HCT116 (cell line): ENCODE results near the gene PSD. TPM values are rescaled to one million over a fixed set of nuclear protein-coding genes. Genes with fewer than 3 reads are reported as not detected.

ENCODE experiments used
- ATAC-seq: fragments of 200-7000 bp; cut with Tn5 transposase; 2 replicates; pipeline ENCODE4 v1.9.1; 2020; ENCODE audit warnings: mild to moderate bottlenecking, moderate library complexity
- BruUV-seq: library from RNA; stranded (reverse); fragments of 400-500 nt; replicated peaks from 2 replicates; lab custom pipeline; 2021; lab: Mats Ljungman, UMichigan
- CTCF ChIA-PET: fragments of 300-600 bp; sonication (Branson Sonifier 250); formaldehyde crosslinking; loops from one replicate; lab custom pipeline; 2021; ENCODE audit warnings: antibody characterized with exemption; lab: Charles Lee
- POLR2A ChIA-PET: fragments of 300-600, 350-600 bp; sonication (Branson Sonifier 250); formaldehyde crosslinking; loops from one replicate; lab custom pipeline; 2021; ENCODE audit warnings: antibody characterized with exemption; lab: Charles Lee
- RAD21 ChIA-PET, 2 experiments: fragments of 300-600 bp; sonication (Branson Sonifier 250); formaldehyde crosslinking; loops; one replicate each; lab custom pipeline; 2023; ENCODE audit warnings: low total read pairs in 2 of 2; ENCODE audit not compliant: uncharacterized antibody in 2 of 2, unreplicated experiment in 2 of 2, low non-redundant PET in 1 of 2; lab: Charles Lee
- DNase-seq: peaks from one replicate; pipeline ENCODE4 v3.0.0-alpha.2; 2010; ENCODE audit warnings: low read depth, low spot score
- H2AFZ ChIP-seq: fragments of 200-600 bp; shearing (Covaris generic), sonication (generic); 2 replicates; pipeline ENCODE4 v1.6.1; 2017; ENCODE audit warnings: low read depth, mixed run types, mixed read lengths, antibody characterized with exemption, low read length; ENCODE audit not compliant: poor library complexity, severe bottlenecking
- H3K27ac ChIP-seq: 2 replicates; pipeline ENCODE4 v1.5.1; 2012; ENCODE audit warnings: low read depth, low read length
- H3K27me3 ChIP-seq: fragments of 200-600 bp; sonication (generic); 2 replicates; pipeline ENCODE4 v1.6.1; 2016; ENCODE audit warnings: mixed run types, low read length, mixed read lengths; ENCODE audit not compliant: insufficient read depth
- H3K36me3 ChIP-seq, 2 experiments: fragments of 200-500 bp in 1 of 2; fragments of 200-600 bp in 1 of 2; sonication (Bioruptor generic) in 1 of 2; sonication (generic) in 1 of 2; 2 replicates each; pipeline versions ENCODE4 v1.5.1 to v1.6.1; 2014 to 2016; ENCODE audit warnings: low read length in 2 of 2, inconsistent platforms in 1 of 2, mixed read lengths in 1 of 2, mixed run types in 1 of 2; ENCODE audit not compliant: insufficient read depth in 2 of 2, control insufficient read depth in 1 of 2
- H3K4me1 ChIP-seq, 2 experiments: fragments of 200-600 bp in 1 of 2; sonication (generic) in 1 of 2; 2 replicates each; pipeline versions ENCODE4 v1.5.1 to v1.6.1; 2012 to 2017; ENCODE audit warnings: low read length in 2 of 2, inconsistent platforms in 1 of 2, mild to moderate bottlenecking in 1 of 2, mixed read lengths in 1 of 2, mixed run types in 1 of 2, moderate library complexity in 1 of 2; ENCODE audit not compliant: insufficient read depth in 2 of 2, control insufficient read depth in 1 of 2
- H3K4me2 ChIP-seq: fragments of 200-600 bp; sonication (generic); 2 replicates; pipeline ENCODE4 v1.6.1; 2017; ENCODE audit warnings: mixed run types, low read length, mixed read lengths
- H3K4me3 ChIP-seq, 2 experiments: fragments of 200-600 bp in 1 of 2; sonication (generic) in 1 of 2; replicated peaks in 1 of 2; 2 replicates each; pipeline ENCODE4 v1.5.1; 2011 to 2016; ENCODE audit warnings: low read length in 2 of 2, control low read depth in 1 of 2, low read depth in 1 of 2, mild to moderate bottlenecking in 1 of 2, mixed read lengths in 1 of 2, mixed run types in 1 of 2
- H3K79me2 ChIP-seq: fragments of 200-600 bp; sonication (generic); 2 replicates; pipeline ENCODE4 v1.6.1; 2017; ENCODE audit warnings: mild to moderate bottlenecking, mixed run types, low read length, moderate library complexity, mixed read lengths; ENCODE audit not compliant: insufficient read depth
- H3K9ac ChIP-seq: fragments of 200-600 bp; sonication (generic); 2 replicates; pipeline ENCODE4 v1.6.1; 2016; ENCODE audit warnings: low read length, mixed read lengths
- H3K9me2 ChIP-seq: fragments of 200-600 bp; sonication (generic), shearing (Covaris generic); 2 replicates; pipeline ENCODE4 v1.6.1; 2017; ENCODE audit warnings: mixed run types, mild to moderate bottlenecking, moderate library complexity; ENCODE audit not compliant: insufficient read depth
- H3K9me3 ChIP-seq, 2 experiments: fragments of 200-500 bp in 1 of 2; fragments of 200-600 bp in 1 of 2; sonication (Bioruptor generic) in 1 of 2; sonication (generic) in 1 of 2; 2 replicates each; pipeline ENCODE4 v1.6.1; 2014 to 2017; ENCODE audit warnings: low read length in 2 of 2, mixed read lengths in 2 of 2, inconsistent platforms in 1 of 2, low read depth in 1 of 2, mild to moderate bottlenecking in 1 of 2, mixed run types in 1 of 2, moderate library complexity in 1 of 2; ENCODE audit not compliant: control insufficient read depth in 1 of 2, insufficient read depth in 1 of 2
- H4K20me1 ChIP-seq: fragments of 200-600 bp; sonication (generic), shearing (Covaris generic); 2 replicates; pipeline ENCODE4 v1.6.1; 2017; ENCODE audit warnings: mixed run types, mild to moderate bottlenecking, moderate library complexity; ENCODE audit not compliant: insufficient read depth
- CEBPB ChIP-seq: IDR thresholded peaks from 2 replicates; pipeline ENCODE4 v1.6.1; 2012; ENCODE audit warnings: low read depth
- EGR1 ChIP-seq: IDR thresholded peaks from 2 replicates; pipeline ENCODE4 v1.6.1; 2012; ENCODE audit warnings: low read depth
- EZH2 ChIP-seq: fragments of 200-600 bp; sonication (generic); IDR thresholded peaks from 2 replicates; pipeline ENCODE4 v1.6.1; 2017; ENCODE audit warnings: antibody characterized with exemption, mixed run types
- FOSL1 ChIP-seq: IDR thresholded peaks from 2 replicates; pipeline ENCODE4 v1.6.1; 2012; ENCODE audit warnings: low read depth
- JUND ChIP-seq: IDR thresholded peaks from 2 replicates; pipeline ENCODE4 v1.6.1; 2012
- POLR2A ChIP-seq: IDR thresholded peaks from 2 replicates; pipeline ENCODE4 v1.7.0; 2011; ENCODE audit warnings: borderline replicate concordance; ENCODE audit not compliant: insufficient read depth, insufficient read length; ENCODE audit errors: extremely low read depth
- POLR2AphosphoS5 ChIP-seq: IDR thresholded peaks from 2 replicates; pipeline ENCODE4 v1.6.1; 2011; ENCODE audit warnings: mild to moderate bottlenecking, low read depth, low read length, moderate library complexity
- RAD21 ChIP-seq: IDR thresholded peaks from 2 replicates; pipeline ENCODE4 v1.6.1; 2012; ENCODE audit warnings: low read depth, mild to moderate bottlenecking
- SIN3A ChIP-seq: IDR thresholded peaks from 2 replicates; pipeline ENCODE4 v1.6.1; 2012; ENCODE audit warnings: low read depth
- SRF ChIP-seq: IDR thresholded peaks from 2 replicates; pipeline ENCODE4 v1.6.1; 2012; ENCODE audit warnings: low read depth
- TCF7L2 ChIP-seq: IDR thresholded peaks from 2 replicates; pipeline ENCODE4 v1.7.0; 2011; ENCODE audit warnings: borderline replicate concordance, inconsistent platforms; ENCODE audit not compliant: insufficient read depth, insufficient read length; ENCODE audit errors: extremely low read depth
- YY1 ChIP-seq: IDR thresholded peaks from 2 replicates; pipeline ENCODE4 v1.6.1; 2011; ENCODE audit warnings: low read length, low read depth, moderate library complexity, mild to moderate bottlenecking; ENCODE audit not compliant: insufficient replicate concordance; ENCODE audit errors: extremely low read depth
- ZFX ChIP-seq: fragments of 450-650 bp; IDR thresholded peaks from 2 replicates; pipeline ENCODE4 v1.6.1; 2017
- intact Hi-C: fragments of 100-400 bp; cut with micrococcal nuclease; formaldehyde crosslinking; loops from 2 replicates; pipeline ENCODE4 v1.10.0; 2022
- total RNA-seq: library from RNA; stranded (reverse); gene quantifications from one replicate; pipeline ENCODE4 v1.2.1, GENCODE V29; 2021; ENCODE audit not compliant: unreplicated experiment
- TF ChIP-seq, protein P1 (sequence below): IDR thresholded peaks from 2 replicates; pipeline ENCODE4 v1.6.1; 2012
- TF ChIP-seq, protein P2 (sequence below), 3 experiments: fragments of 200-600 bp in 1 of 3; sonication (generic) in 1 of 3; IDR thresholded peaks in 2 of 3; conservative IDR thresholded peaks in 1 of 3; 2 replicates each; pipeline ENCODE4 v1.5.1; 2012 to 2017; ENCODE audit warnings: low read depth in 2 of 3, low read length in 2 of 3, antibody characterized with exemption in 1 of 3, borderline replicate concordance in 1 of 3, control low read depth in 1 of 3, mild to moderate bottlenecking in 1 of 3, mixed read lengths in 1 of 3, mixed run types in 1 of 3, moderate library complexity in 1 of 3; ENCODE audit not compliant: insufficient read depth in 1 of 3
- TF ChIP-seq, protein P3 (sequence below): IDR thresholded peaks from 2 replicates; pipeline ENCODE4 v1.6.1; 2012

Gene PSD
- total RNA-seq, 1 experiment from 2014 or later = 9.7 TPM

- H3K9ac ChIP-seq = no peak overlapping the region
Observed at GRCh38 chr10:102389894-102390293, 28.7 kb downstream of the PSD start.

More at GRCh38 chr10:102389894-102390293, 28.7 kb downstream of the PSD start:
- Histone ChIP-seq H3K9me3 (no peaks in the 10 kb centered on the region), H3K4me3 (no peak overlapping the region), H3K9me2 (no peaks in the 10 kb centered on the region), H3K36me3 (no peaks in the 10 kb centered on the region), H3K4me2 (peak overlapping the region; percentile 24; the same call in 1 of the 2 replicates), H3K79me2 (no peaks in the 10 kb centered on the region), H2AFZ (no peak overlapping the region), H3K27me3 (no peaks in the 10 kb centered on the region), H4K20me1 (no peaks in the 10 kb centered on the region), H3K27ac (no peak overlapping the region), H3K4me1 (peaks cover 8 to 30% of the 10 kb centered on the region in 2 experiments)
- intact Hi-C loops = no loop called here
- POLR2A ChIA-PET = no interaction called here
- DNase-seq (no peak), ATAC-seq (no peak)
- no TSS peak for BruUV-seq
- RAD21 ChIA-PET = no interaction called here
- TF ChIP-seq TCF7L2 = no peak
- TF ChIP-seq, protein P1, sequence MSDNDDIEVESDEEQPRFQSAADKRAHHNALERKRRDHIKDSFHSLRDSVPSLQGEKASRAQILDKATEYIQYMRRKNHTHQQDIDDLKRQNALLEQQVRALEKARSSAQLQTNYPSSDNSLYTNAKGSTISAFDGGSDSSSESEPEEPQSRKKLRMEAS = no peak
- no peak for TF ChIP-seq POLR2AphosphoS5
- no peak for TF ChIP-seq YY1
- no peak for TF ChIP-seq SIN3A
- no peak for TF ChIP-seq ZFX
- TF ChIP-seq, protein P2, sequence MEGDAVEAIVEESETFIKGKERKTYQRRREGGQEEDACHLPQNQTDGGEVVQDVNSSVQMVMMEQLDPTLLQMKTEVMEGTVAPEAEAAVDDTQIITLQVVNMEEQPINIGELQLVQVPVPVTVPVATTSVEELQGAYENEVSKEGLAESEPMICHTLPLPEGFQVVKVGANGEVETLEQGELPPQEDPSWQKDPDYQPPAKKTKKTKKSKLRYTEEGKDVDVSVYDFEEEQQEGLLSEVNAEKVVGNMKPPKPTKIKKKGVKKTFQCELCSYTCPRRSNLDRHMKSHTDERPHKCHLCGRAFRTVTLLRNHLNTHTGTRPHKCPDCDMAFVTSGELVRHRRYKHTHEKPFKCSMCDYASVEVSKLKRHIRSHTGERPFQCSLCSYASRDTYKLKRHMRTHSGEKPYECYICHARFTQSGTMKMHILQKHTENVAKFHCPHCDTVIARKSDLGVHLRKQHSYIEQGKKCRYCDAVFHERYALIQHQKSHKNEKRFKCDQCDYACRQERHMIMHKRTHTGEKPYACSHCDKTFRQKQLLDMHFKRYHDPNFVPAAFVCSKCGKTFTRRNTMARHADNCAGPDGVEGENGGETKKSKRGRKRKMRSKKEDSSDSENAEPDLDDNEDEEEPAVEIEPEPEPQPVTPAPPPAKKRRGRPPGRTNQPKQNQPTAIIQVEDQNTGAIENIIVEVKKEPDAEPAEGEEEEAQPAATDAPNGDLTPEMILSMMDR (IDR thresholded peaks at IDR 0.05 in 2 of 3, conservative IDR thresholded peaks at IDR 0.05 in 1 of 3; ENCODE audit: borderline replicate concordance in 1 of 3, insufficient read depth in 1 of 3, low read depth in 2 of 3, low read length in 2 of 3) = no peak
- no peak for TF ChIP-seq FOSL1
- TF ChIP-seq EZH2 = no peak
- TF ChIP-seq POLR2A = no peak
- TF ChIP-seq RAD21 = no peak
- TF ChIP-seq EGR1 = no peak
- no peak for TF ChIP-seq CEBPB
- TF ChIP-seq JUND = no peak
- TF ChIP-seq, protein P3, sequence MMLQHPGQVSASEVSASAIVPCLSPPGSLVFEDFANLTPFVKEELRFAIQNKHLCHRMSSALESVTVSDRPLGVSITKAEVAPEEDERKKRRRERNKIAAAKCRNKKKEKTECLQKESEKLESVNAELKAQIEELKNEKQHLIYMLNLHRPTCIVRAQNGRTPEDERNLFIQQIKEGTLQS = no peak
- no peak for TF ChIP-seq SRF
- CTCF ChIA-PET = interaction anchor here (0.7 to 1.7 kb wide), 2 partner anchors 14 to 38 kb away, joined by 3 to 5 read pairs; no protein-coding TSS in a partner anchor
